Aorta (tissue), 5 donors: Measurements from ENCODE around the gene CALM1. TPM values are rescaled to one million over a fixed set of nuclear protein-coding genes. Genes with fewer than 3 reads are reported as not detected.
A peak's percentile ranks its signal among the peaks of the same experiment; 100 is the strongest.

Experiments
- ATAC-seq: fragments of 200-7000 bp; cut with Tn5 transposase; one replicate; pipeline ENCODE4 v1.9.1; 2022; ENCODE audit warnings: moderate library complexity; ENCODE audit not compliant: low FRiP score
- DNase-seq, 2 donors: peaks; one replicate each; pipeline ENCODE4 v3.0.0-alpha.2; 2020
- H3K27ac ChIP-seq, 2 donors: one replicate each; pipeline ENCODE4 v1.5.1; 2013; ENCODE audit warnings: low read length in 2 of 2, mild to moderate bottlenecking in 2 of 2, moderate library complexity in 2 of 2, control low read depth in 1 of 2, inconsistent platforms in 1 of 2, low read depth in 1 of 2
- H3K27me3 ChIP-seq, 2 donors: one replicate each; pipeline ENCODE4 v1.6.1; 2013; ENCODE audit warnings: control low read depth in 1 of 2, low read length in 1 of 2, mild to moderate bottlenecking in 1 of 2, moderate library complexity in 1 of 2; ENCODE audit not compliant: insufficient read depth in 2 of 2, control insufficient read depth in 1 of 2
- H3K36me3 ChIP-seq, 2 donors: one replicate each; pipeline ENCODE4 v1.6.1; 2013; ENCODE audit warnings: control low read depth in 1 of 2, low read length in 1 of 2, mild to moderate bottlenecking in 1 of 2; ENCODE audit not compliant: insufficient read depth in 2 of 2, control insufficient read depth in 1 of 2
- H3K4me1 ChIP-seq, 2 donors: one replicate each; pipeline ENCODE4 v1.6.1; 2013; ENCODE audit warnings: low read length in 2 of 2, control low read depth in 1 of 2, mild to moderate bottlenecking in 1 of 2, moderate library complexity in 1 of 2; ENCODE audit not compliant: insufficient read depth in 2 of 2, control insufficient read depth in 1 of 2
- H3K4me3 ChIP-seq, 2 donors: one replicate each; pipeline ENCODE4 v1.5.1; 2013; ENCODE audit warnings: low read length in 2 of 2, control low read depth in 1 of 2, mild to moderate bottlenecking in 1 of 2
- H3K9me3 ChIP-seq: one replicate; pipeline ENCODE4 v1.6.1; 2013; ENCODE audit warnings: mild to moderate bottlenecking, low read length; ENCODE audit not compliant: control insufficient read depth
- WGBS, 2 donors: extraction: QIAGEN DNeasy Blood & Tissue Kit; methylation state at CpG; one replicate each; pipeline ENCODE4 v1.1.7; 2013; 5-methylcytosine and 5-hydroxymethylcytosine counted together
- intact Hi-C, 2 donors: fragments of 100-400 bp; cut with DNase I; formaldehyde crosslinking; loops; one replicate each; pipeline versions ENCODE4 v1.14.2 to v1.15.0; 2022
- polyA plus RNA-seq, 2 donors: library from polyadenylated mRNA; stranded (reverse); fragments of 200-250 nt; gene quantifications; one replicate each; pipeline ENCODE4 v1.2.3, GENCODE V29; 2013
- total RNA-seq, 2 donors: library from RNA; stranded (reverse); fragmentation: NEBNext Ultra II Directional; extraction: Animal tissue kit (Norgen Biotek cat#: 25700); gene quantifications; one replicate each; pipeline ENCODE4 v1.2.1, GENCODE V29; 2021
- donor health status: healthy with polysubstance abuse.
- donor health status: Bipolar disorder and iron deficiency.
- donor health status: DM: no; HTN: no; CAD: no.
- donor health status: DM: no; HTN: no; CAD: no.
- donor health status: DM: yes; HTN: yes; CAD: no.

CALM1 gene
- total and polyA plus RNA-seq, 4 donors: 279 to 595 (median 466) TPM

GRCh38 chr14:90381011-90381786, 15.6 kb upstream of the CALM1 start:
- H3K36me3 ChIP-seq: no peaks in the 10 kb centered on the region
- DNase-seq (no peak), ATAC-seq (no peak)
- no peaks in the 10 kb centered on the region for H3K27me3 ChIP-seq
- WGBS, 2 donors: 31 to 33% methylated on average over 8 of the region's 8 CpGs
- intact Hi-C loops: loop anchor here in 1 of 2 donors (5.0 to 10.0 kb wide), 2 partner anchors 49 to 374 kb away; partner anchors contain the start of gene NRDE2
- H3K9me3 ChIP-seq: no peaks in the 10 kb centered on the region
- peaks cover 0 to 4% of the 10 kb centered on the region in 2 donors for H3K4me1 ChIP-seq
- H3K4me3 ChIP-seq: no peak overlapping the region
- H3K27ac ChIP-seq: peak overlapping the region; percentile 32 to 81

DNA sequence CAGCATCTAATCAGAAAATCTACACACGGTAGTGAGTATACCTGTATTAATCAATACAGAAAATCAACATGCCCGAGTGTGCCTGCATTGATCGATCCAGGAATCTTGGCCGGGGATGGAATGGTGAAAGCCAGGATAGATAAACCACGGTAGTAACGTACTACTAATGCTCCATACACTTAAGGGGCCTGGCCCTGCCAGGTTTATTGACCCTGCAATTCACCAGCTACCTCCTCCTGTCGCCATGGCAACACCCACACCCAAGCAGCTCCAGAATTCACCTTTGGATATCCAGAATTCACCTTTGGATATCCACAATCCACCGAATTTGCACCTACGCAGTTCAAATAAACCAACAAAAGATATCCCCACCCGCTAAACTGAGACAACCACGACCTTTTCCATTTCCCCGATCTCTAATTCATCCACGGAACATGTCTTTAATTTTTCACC, 14.8 kb upstream of the CALM1 start:
- Histone ChIP-seq H3K4me1 (peaks cover 0 to 4% of the 10 kb centered on the region in 2 donors), H3K27ac (peak overlapping the region; percentile 96 to 99), H3K9me3 (no peaks in the 10 kb centered on the region), H3K36me3 (no peaks in the 10 kb centered on the region), H3K27me3 (no peaks in the 10 kb centered on the region), H3K4me3 (peak overlapping the region; percentile 53 to 80)
- 10% methylated on average over 13 of the region's 13 CpGs for WGBS, 2 donors
- ATAC-seq: no peak
- DNase-seq: peak in 1 of 2 donors; percentile 62
- intact Hi-C loops: loop anchor here (2.0 to 10.0 kb wide), 4 partner anchors 15 to 373 kb away; partner anchors contain the start of genes NRDE2 (in 2 of the 2) and CALM1 (in 1 of the 2)

DNA sequence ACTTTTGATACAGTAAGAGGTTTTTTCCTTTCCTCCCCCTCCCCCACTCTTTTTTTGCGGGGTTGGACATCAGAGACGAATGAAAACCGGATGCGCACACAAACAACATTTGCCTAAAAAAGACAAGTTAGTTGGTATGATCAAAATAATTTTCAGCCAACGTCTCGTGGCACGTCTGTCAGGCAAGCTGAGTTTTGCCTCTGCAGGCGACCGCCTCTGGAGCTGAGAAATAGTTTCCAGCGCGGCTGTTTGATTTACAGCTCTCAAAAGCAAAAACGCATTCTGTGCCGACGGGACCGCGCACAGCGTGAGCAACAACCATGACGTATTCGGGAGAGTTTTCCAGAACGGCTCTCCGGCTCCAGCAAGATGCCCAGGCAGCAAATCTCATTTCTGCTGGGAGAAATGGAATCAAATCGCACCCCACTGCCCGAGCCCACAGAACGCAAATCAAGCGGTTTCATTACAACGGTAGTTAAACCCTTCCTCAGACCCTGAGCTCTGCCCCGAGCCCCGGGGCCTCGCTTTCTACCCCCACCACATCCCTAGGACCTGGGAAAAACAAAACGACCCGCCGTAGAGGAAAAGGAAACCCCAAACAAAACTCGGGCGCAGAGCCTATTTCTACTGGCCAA, 14.2 kb upstream of the CALM1 start:
- Histone ChIP-seq H3K27me3 (no peaks in the 10 kb centered on the region), H3K9me3 (no peaks in the 10 kb centered on the region), H3K36me3 (no peaks in the 10 kb centered on the region), H3K27ac (peak overlapping the region; percentile 96 to 99), H3K4me1 (peaks cover 0 to 4% of the 10 kb centered on the region in 2 donors), H3K4me3 (peak overlapping the region; percentile 53 to 80)
- 0% methylated on average over 34 of the region's 34 CpGs for WGBS, 2 donors
- peak; percentile 80 to 91 for DNase-seq
- intact Hi-C loops: loop anchor here (1.0 to 10.0 kb wide), 5 partner anchors 14 to 372 kb away; partner anchors contain the start of genes CALM1 (in 2 of the 2) and NRDE2 (in 2 of the 2)
- peak; percentile 88 for ATAC-seq

DNA sequence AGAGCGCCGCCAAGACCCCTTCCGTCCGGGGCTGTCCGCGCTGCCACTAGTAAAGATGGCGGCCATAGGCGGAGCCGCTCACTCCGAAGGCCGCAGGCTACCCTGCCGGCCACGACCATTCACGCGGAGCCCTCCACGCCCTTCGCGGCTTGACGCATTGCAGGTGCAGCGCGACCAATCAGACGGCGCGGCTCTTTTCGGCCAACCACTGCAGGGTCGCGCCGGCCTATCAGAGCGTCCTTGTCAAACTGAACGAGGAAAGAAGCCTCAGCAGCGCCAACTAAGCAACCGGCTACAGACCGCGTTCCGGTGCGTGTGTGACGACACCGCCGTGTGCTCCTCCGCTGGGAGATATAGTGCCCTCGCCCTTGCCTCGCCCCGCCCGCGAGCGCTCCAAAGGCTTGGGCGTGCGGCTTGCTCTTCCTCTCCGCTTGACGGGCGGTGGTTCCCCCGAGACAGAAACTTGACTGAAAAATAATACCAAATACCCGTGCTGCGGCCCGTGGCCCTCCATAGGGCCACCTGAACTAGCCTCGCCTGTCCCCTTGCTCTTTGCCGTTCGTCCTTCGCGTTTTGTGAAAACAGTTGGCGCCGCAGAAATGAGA, 13.6 kb upstream of the CALM1 start:
- intact Hi-C loops: loop anchor here (1.0 to 10.0 kb wide), 5 partner anchors 14 to 372 kb away; partner anchors contain the start of genes CALM1 (in 2 of the 2) and NRDE2 (in 2 of the 2)
- Histone ChIP-seq H3K27me3 (no peaks in the 10 kb centered on the region), H3K4me1 (peaks cover 0 to 4% of the 10 kb centered on the region in 2 donors), H3K27ac (peak overlapping the region; percentile 98 to 100), H3K9me3 (no peaks in the 10 kb centered on the region), H3K4me3 (peak overlapping the region; percentile 53 to 80), H3K36me3 (no peaks in the 10 kb centered on the region)
- WGBS, 2 donors: 0 to 1% methylated on average over 61 to 62 of the region's 62 CpGs
- peak; percentile 99 for ATAC-seq
- peak; percentile 100 for DNase-seq

DNA sequence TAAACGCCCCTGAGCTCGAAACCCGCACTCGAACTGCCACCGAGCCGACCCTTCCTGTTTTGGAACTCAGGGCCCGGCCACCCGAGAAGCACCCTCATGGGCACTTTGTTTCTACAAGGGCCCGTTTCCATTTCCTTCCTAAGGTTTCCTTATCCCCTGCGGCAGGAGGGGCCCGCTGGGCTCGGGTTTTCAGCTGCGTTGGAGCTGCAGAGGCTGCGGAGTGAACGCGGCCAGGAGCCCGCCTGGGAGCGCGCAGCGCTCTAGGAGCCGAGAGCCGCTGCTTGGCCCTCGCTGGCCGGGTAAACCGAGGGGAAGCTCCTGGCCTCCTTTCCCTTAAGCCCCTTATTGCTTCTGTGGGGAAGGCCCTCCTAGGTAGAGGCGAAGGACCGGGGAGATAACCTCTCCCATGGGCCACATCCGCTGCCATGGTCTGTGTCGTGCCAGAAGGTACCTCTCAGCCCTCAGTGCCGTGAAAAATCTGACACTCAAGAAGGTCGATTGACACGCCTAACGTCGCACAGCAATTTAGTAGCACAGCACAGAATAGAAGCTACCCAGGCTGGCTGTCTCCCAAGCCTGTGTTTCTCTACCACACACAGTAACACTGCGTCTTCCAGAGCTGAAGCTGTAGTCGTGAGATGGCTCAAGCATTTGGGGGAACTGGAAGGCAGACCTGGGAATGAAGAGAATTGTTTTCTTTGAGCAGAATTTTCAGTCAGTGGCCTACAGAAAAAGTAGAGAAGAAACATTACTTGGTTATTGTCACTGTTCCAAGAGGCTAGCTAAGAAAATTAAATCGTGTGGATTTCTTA, 12.9 kb upstream of the CALM1 start:
- peak overlapping the region; percentile 98 to 100 for H3K27ac ChIP-seq
- peaks cover 0 to 4% of the 10 kb centered on the region in 2 donors for H3K4me1 ChIP-seq
- H3K9me3 ChIP-seq: no peaks in the 10 kb centered on the region
- H3K27me3 ChIP-seq: no peaks in the 10 kb centered on the region
- no peaks in the 10 kb centered on the region for H3K36me3 ChIP-seq
- intact Hi-C loops: loop anchor here (1.0 to 10.0 kb wide), 5 partner anchors 13 to 371 kb away; partner anchors contain the start of genes CALM1 (in 2 of the 2) and NRDE2 (in 2 of the 2)
- 1% methylated on average over 37 of the region's 37 CpGs for WGBS, 2 donors
- DNase-seq (peak; percentile 67 to 85), ATAC-seq (peak; percentile 55)
- H3K4me3 ChIP-seq: peak overlapping the region; percentile 37 to 49

DNA sequence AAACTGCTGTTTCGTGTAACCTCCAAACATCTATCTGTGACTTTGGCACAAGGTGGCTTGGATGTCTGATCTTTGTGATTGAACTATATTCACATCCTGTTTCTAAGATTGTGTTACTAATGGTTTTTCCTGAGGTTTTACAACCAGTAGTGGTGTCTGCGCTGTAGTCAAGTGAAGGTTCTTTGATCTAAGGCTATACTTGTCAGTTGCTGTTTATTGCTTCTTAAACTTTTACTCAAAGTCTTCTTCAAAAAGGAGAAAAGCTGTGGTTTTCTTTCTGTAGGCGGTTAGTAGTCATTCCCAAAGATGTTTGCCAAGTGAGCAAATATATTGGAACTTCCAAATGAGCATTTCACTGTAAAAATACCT, 12.3 kb upstream of the CALM1 start:
- intact Hi-C loops: loop anchor here in 1 of 2 donors (5.0 to 10.0 kb wide), 2 partner anchors 52 to 370 kb away; partner anchors contain the start of gene NRDE2
- peaks cover 0 to 4% of the 10 kb centered on the region in 2 donors for H3K4me1 ChIP-seq
- DNase-seq (no peak), ATAC-seq (no peak)
- no peaks in the 10 kb centered on the region for H3K27me3 ChIP-seq
- peak overlapping the region; percentile 98 to 100 for H3K27ac ChIP-seq
- WGBS, 2 donors: 49 to 51% methylated on average over 3 of the region's 3 CpGs
- H3K4me3 ChIP-seq: no peak overlapping the region
- no peaks in the 10 kb centered on the region for H3K9me3 ChIP-seq
- no peaks in the 10 kb centered on the region for H3K36me3 ChIP-seq

DNA sequence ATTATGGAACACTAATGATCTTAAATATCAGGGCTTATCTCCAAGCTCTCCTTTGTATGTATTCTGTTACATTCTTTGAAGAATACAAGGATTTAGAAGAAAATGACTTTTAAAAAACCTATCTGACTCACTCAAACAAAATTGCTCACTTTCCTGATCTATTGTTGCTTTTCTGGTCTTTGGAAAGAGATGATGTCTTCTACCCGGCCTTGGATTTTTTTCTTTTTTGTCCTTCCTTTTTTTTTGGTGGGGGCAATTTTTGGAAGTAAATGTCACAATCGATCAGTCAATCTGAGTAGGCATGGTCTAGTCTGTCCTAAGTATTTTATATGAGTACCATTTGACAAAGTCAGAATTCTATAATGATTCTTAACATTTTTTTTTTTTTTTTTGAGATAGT, 10.5 kb upstream of the CALM1 start:
- intact Hi-C loops: loop anchor here in 1 of 2 donors (10.0 kb wide), 1 partner anchor 368 kb away; no protein-coding TSS in a partner anchor
- Histone ChIP-seq H3K4me1 (peaks cover 0 to 4% of the 10 kb centered on the region in 2 donors), H3K27me3 (no peaks in the 10 kb centered on the region), H3K27ac (no peak overlapping the region), H3K9me3 (no peaks in the 10 kb centered on the region), H3K4me3 (no peak overlapping the region), H3K36me3 (no peaks in the 10 kb centered on the region)
- ATAC-seq (no peak), DNase-seq (no peak)
- 94 to 96% methylated on average over 2 of the region's 2 CpGs for WGBS, 2 donors
